ENCODE data around the gene PHF10.

PHF10 gene

GRCh38 chr6:169675011-169675410, 49.3 kb downstream of the PHF10 start:
- H3K4me3 ChIP-seq (ENCODE audit: low read depth, low read length) = no peak overlapping the region
- H3K9ac ChIP-seq (ENCODE audit: low read length) = no peak overlapping the region
- H3K9me3 ChIP-seq (ENCODE audit: control insufficient read depth, insufficient read depth, low read depth, low read length) = peaks cover 5% of the 10 kb centered on the region; the same call in 1 of the 2 replicates
- peaks cover 69% of the 10 kb centered on the region for H3K36me3 ChIP-seq (ENCODE audit: control insufficient read depth, insufficient read depth, low read length)
- no peaks in the 10 kb centered on the region for H3K27me3 ChIP-seq (ENCODE audit: control insufficient read depth, insufficient read depth, low read length)
- no peaks in the 10 kb centered on the region for H3K4me1 ChIP-seq (ENCODE audit: control insufficient read depth, insufficient read depth, low read length)
- no peak overlapping the region for H3K27ac ChIP-seq (ENCODE audit: low read depth, low read length)

- Histone ChIP-seq H3K4me3 (ENCODE audit: low read depth, low read length) (no peak overlapping the region), H3K36me3 (ENCODE audit: control insufficient read depth, insufficient read depth, low read length) (peaks cover 67% of the 10 kb centered on the region), H3K9ac (ENCODE audit: low read length) (no peak overlapping the region), H3K9me3 (ENCODE audit: control insufficient read depth, insufficient read depth, low read depth, low read length) (0 out of 2 replicates have a peak, but pooled peaks cover 2% of the 10 kb centered on the region), H3K4me1 (ENCODE audit: control insufficient read depth, insufficient read depth, low read length) (peaks cover 12% of the 10 kb centered on the region), H3K27me3 (ENCODE audit: control insufficient read depth, insufficient read depth, low read length) (no peaks in the 10 kb centered on the region), H3K27ac (ENCODE audit: low read depth, low read length) (no peak overlapping the region)
Observed at GRCh38 chr6:169671563-169671962, 52.7 kb downstream of the PHF10 start.

GRCh38 chr6:169669889-169670288, 54.4 kb downstream of the PHF10 start:
- no peak overlapping the region for H3K9ac ChIP-seq (ENCODE audit: low read length)
- no peak overlapping the region for H3K4me3 ChIP-seq (ENCODE audit: low read depth, low read length)
- 0 out of 2 replicates have a peak, but pooled peaks cover under 1% of the 10 kb centered on the region for H3K9me3 ChIP-seq (ENCODE audit: control insufficient read depth, insufficient read depth, low read depth, low read length)
- peaks cover 74% of the 10 kb centered on the region for H3K36me3 ChIP-seq (ENCODE audit: control insufficient read depth, insufficient read depth, low read length)
- H3K27ac ChIP-seq (ENCODE audit: low read depth, low read length) = no peak overlapping the region
- no peaks in the 10 kb centered on the region for H3K27me3 ChIP-seq (ENCODE audit: control insufficient read depth, insufficient read depth, low read length)
- H3K4me1 ChIP-seq (ENCODE audit: control insufficient read depth, insufficient read depth, low read length) = peaks cover 12% of the 10 kb centered on the region

DNA sequence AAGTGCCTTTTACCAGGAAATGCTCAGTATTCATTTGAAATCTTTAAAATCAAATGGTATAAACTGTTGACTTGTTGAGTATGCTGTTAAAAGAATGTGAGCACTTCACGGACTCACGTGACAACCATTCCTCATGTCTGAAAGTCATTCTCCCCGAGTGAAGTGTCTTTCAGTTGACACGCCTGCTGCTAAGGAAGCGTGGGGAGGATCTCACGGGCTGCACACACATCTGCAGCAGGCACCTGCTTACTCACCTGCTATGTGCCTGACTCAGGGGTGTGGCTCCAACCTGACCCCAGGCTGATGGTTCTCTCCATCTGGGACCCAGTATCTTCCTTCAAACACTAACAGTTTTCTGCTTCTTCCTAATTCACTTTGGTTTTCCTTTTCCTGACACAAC, 55.2 kb downstream of the PHF10 start:
- Histone ChIP-seq H3K4me3 (ENCODE audit: low read depth, low read length) (no peak overlapping the region), H3K4me1 (ENCODE audit: control insufficient read depth, insufficient read depth, low read length) (peaks cover 12% of the 10 kb centered on the region), H3K27me3 (ENCODE audit: control insufficient read depth, insufficient read depth, low read length) (no peaks in the 10 kb centered on the region), H3K27ac (ENCODE audit: low read depth, low read length) (no peak overlapping the region), H3K9ac (ENCODE audit: low read length) (no peak overlapping the region), H3K9me3 (ENCODE audit: control insufficient read depth, insufficient read depth, low read depth, low read length) (no peaks in the 10 kb centered on the region), H3K36me3 (ENCODE audit: control insufficient read depth, insufficient read depth, low read length) (peaks cover 78% of the 10 kb centered on the region)

GRCh38 chr6:169668203-169668847, 56.0 kb downstream of the PHF10 start:
- Histone ChIP-seq H3K27me3 (ENCODE audit: control insufficient read depth, insufficient read depth, low read length) (no peaks in the 10 kb centered on the region), H3K4me1 (ENCODE audit: control insufficient read depth, insufficient read depth, low read length) (peaks cover 12% of the 10 kb centered on the region), H3K36me3 (ENCODE audit: control insufficient read depth, insufficient read depth, low read length) (peaks cover 87% of the 10 kb centered on the region), H3K27ac (ENCODE audit: low read depth, low read length) (no peak overlapping the region), H3K9ac (ENCODE audit: low read length) (no peak overlapping the region), H3K4me3 (ENCODE audit: low read depth, low read length) (no peak overlapping the region), H3K9me3 (ENCODE audit: control insufficient read depth, insufficient read depth, low read depth, low read length) (no peaks in the 10 kb centered on the region)

DNA sequence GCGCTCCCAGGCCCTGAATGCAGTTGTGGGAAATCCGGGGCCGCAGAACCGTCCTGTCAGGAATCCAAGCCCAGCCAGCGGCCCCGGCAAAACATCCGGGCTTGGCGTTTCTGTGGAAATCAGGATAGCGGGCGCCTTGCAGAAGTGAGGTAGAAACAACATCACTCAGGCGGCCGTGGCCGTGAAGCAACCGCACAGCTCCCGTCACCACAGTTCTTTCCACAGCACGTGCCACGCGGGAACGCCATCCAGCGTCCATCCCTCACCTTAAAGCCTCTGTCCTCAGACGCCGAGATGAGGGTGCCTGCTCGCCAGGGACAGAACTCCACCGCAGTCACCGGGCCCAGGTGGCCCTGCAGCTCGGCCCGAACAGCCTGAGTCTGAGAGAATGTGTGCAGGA, 56.6 kb downstream of the PHF10 start:
- no peaks in the 10 kb centered on the region for H3K27me3 ChIP-seq (ENCODE audit: control insufficient read depth, insufficient read depth, low read length)
- peaks cover 93% of the 10 kb centered on the region for H3K36me3 ChIP-seq (ENCODE audit: control insufficient read depth, insufficient read depth, low read length)
- H3K4me1 ChIP-seq (ENCODE audit: control insufficient read depth, insufficient read depth, low read length) = peaks cover 12% of the 10 kb centered on the region
- H3K4me3 ChIP-seq (ENCODE audit: low read depth, low read length) = no peak overlapping the region
- H3K9ac ChIP-seq (ENCODE audit: low read length) = no peak overlapping the region
- H3K9me3 ChIP-seq (ENCODE audit: control insufficient read depth, insufficient read depth, low read depth, low read length) = no peaks in the 10 kb centered on the region
- no peak overlapping the region for H3K27ac ChIP-seq (ENCODE audit: low read depth, low read length)

DNA sequence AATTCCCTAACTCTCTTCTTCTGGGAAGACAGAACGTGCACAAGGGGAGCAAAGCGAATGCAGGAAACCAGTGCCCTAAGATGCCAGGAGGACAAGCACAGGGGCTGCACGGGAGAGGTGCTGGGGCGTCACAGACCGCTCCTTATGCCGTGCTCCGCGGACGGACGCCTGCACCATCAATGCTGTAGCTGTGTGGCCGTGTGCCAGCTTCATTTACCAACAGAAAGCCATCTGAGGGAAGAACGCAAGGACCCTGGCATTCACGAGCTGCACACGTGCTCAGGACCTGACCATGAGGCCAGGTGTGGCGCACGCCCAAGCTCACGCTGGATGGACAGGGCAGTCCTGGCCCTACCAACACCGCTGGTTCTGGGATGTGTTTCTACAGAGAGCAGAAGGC, 57.9 kb downstream of the PHF10 start:
- Histone ChIP-seq H3K9me3 (ENCODE audit: control insufficient read depth, insufficient read depth, low read depth, low read length) (no peaks in the 10 kb centered on the region), H3K27me3 (ENCODE audit: control insufficient read depth, insufficient read depth, low read length) (no peaks in the 10 kb centered on the region), H3K4me3 (ENCODE audit: low read depth, low read length) (no peak overlapping the region), H3K36me3 (ENCODE audit: control insufficient read depth, insufficient read depth, low read length) (peaks cover 92% of the 10 kb centered on the region), H3K4me1 (ENCODE audit: control insufficient read depth, insufficient read depth, low read length) (peaks cover 12% of the 10 kb centered on the region), H3K27ac (ENCODE audit: low read depth, low read length) (no peak overlapping the region), H3K9ac (ENCODE audit: low read length) (no peak overlapping the region)

DNA sequence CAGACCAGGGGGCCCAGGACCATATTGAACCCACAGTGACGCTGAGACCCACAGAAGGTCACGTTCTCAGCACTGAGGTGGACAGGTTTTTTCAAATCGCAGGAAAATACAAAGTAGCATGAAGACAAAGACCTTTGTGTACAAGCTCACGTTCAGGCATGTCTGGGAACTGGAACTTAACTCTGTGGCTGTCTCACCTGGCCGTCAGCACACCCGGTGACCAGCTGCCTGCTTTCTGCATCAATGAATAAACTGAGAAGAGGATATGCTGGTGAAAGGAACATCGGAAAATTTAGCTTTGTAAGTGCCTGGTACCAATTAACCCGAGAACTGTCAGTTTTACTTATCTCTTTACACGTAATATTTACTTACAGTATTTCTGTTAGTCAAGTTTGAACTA, 59.0 kb downstream of the PHF10 start:
- Histone ChIP-seq H3K4me1 (ENCODE audit: control insufficient read depth, insufficient read depth, low read length) (peaks cover 12% of the 10 kb centered on the region), H3K9ac (ENCODE audit: low read length) (no peak overlapping the region), H3K27me3 (ENCODE audit: control insufficient read depth, insufficient read depth, low read length) (no peaks in the 10 kb centered on the region), H3K36me3 (ENCODE audit: control insufficient read depth, insufficient read depth, low read length) (peaks cover 91% of the 10 kb centered on the region), H3K4me3 (ENCODE audit: low read depth, low read length) (no peak overlapping the region), H3K9me3 (ENCODE audit: control insufficient read depth, insufficient read depth, low read depth, low read length) (no peaks in the 10 kb centered on the region), H3K27ac (ENCODE audit: low read depth, low read length) (no peak overlapping the region)

DNA sequence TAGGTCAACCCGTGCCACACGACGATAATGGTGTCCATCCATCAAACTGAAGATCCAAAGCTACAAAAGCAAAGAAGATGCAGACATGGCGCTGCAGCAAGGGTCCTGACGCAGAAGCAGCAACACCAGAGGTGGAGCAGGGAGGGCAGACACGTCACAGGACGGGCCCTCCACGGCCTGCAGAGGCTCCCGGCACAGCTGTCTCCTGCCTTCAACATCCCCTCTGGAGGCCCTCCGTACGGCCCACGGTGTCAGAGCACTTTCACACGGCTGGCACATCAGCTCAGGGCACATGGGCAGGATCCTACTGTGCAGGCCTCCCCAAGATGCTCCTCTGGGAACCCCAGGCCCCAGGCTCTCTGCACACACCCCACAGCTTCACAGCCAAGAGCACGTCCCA, 60.1 kb downstream of the PHF10 start:
- Histone ChIP-seq H3K4me1 (ENCODE audit: control insufficient read depth, insufficient read depth, low read length) (peaks cover 14% of the 10 kb centered on the region), H3K9me3 (ENCODE audit: control insufficient read depth, insufficient read depth, low read depth, low read length) (no peaks in the 10 kb centered on the region), H3K27me3 (ENCODE audit: control insufficient read depth, insufficient read depth, low read length) (no peaks in the 10 kb centered on the region), H3K9ac (ENCODE audit: low read length) (no peak overlapping the region), H3K27ac (ENCODE audit: low read depth, low read length) (no peak overlapping the region), H3K4me3 (ENCODE audit: low read depth, low read length) (no peak overlapping the region), H3K36me3 (ENCODE audit: control insufficient read depth, insufficient read depth, low read length) (peaks cover 91% of the 10 kb centered on the region)

GRCh38 chr6:169663468-169663867, 60.8 kb downstream of the PHF10 start:
- H3K4me3 ChIP-seq (ENCODE audit: low read depth, low read length) = no peak overlapping the region
- H3K36me3 ChIP-seq (ENCODE audit: control insufficient read depth, insufficient read depth, low read length) = peaks cover 89% of the 10 kb centered on the region
- no peak overlapping the region for H3K27ac ChIP-seq (ENCODE audit: low read depth, low read length)
- H3K4me1 ChIP-seq (ENCODE audit: control insufficient read depth, insufficient read depth, low read length) = peaks cover 7% of the 10 kb centered on the region
- no peaks in the 10 kb centered on the region for H3K27me3 ChIP-seq (ENCODE audit: control insufficient read depth, insufficient read depth, low read length)
- H3K9me3 ChIP-seq (ENCODE audit: control insufficient read depth, insufficient read depth, low read depth, low read length) = no peaks in the 10 kb centered on the region
- no peak overlapping the region for H3K9ac ChIP-seq (ENCODE audit: low read length)

DNA sequence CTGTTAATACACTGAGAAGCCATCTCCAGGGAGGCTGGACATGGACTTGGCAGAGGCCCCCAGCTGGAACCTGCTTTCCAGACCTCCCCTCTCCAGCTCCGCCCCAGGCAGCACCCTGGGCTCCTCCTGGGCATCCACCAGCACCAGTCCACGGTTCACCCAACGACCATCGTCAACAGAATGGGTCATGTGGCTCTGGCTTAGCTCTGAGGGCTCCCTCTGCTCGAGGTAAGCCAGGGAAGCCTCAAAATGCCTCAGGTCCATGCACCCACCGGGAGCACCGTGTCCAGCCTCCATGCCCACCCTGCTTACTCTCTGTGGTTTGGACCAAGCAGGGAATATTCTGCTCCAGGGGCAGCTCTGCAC, 62.9 kb downstream of the PHF10 start:
- Histone ChIP-seq H3K27ac (ENCODE audit: low read depth, low read length) (no peak overlapping the region), H3K9me3 (ENCODE audit: control insufficient read depth, insufficient read depth, low read depth, low read length) (no peaks in the 10 kb centered on the region), H3K9ac (ENCODE audit: low read length) (no peak overlapping the region), H3K27me3 (ENCODE audit: control insufficient read depth, insufficient read depth, low read length) (no peaks in the 10 kb centered on the region), H3K36me3 (ENCODE audit: control insufficient read depth, insufficient read depth, low read length) (peaks cover 89% of the 10 kb centered on the region), H3K4me3 (ENCODE audit: low read depth, low read length) (no peak overlapping the region), H3K4me1 (ENCODE audit: control insufficient read depth, insufficient read depth, low read length) (peaks cover 18% of the 10 kb centered on the region; the same call in 1 of the 2 replicates)
